HuH-7 (cell line): ENCODE data around the gene NOX5.
"Not testable (repeated sequence)": the region's sequence is repeated elsewhere in the genome, so short reads cannot be mapped to it uniquely, and the experiment has no call there.

Experiments used
- DNase-seq: peaks from one replicate; pipeline ENCODE4 v3.0.0; 2011; ENCODE audit warnings: low spot score

The NOX5 gene

DNA sequence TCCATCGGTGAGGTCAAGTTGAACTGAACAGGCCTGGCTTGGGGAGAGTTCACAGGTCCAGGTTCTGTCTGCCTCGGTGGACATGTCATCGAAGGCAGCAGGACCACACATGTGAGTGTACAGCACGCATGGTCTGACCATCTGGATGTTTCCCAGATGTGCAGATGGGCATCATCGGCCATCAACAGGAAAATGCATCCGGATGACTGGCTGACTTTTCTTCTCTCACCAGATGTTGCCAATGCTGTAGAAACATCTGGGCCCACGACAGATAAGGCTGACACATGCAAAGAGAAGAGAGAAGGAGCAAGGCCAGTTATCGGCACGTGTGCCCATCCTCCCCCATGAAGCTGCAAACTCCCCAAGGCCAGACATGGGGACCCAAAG lies 45.1 kb downstream of the NOX5 start:
- DNase-seq, result no peak

DNA sequence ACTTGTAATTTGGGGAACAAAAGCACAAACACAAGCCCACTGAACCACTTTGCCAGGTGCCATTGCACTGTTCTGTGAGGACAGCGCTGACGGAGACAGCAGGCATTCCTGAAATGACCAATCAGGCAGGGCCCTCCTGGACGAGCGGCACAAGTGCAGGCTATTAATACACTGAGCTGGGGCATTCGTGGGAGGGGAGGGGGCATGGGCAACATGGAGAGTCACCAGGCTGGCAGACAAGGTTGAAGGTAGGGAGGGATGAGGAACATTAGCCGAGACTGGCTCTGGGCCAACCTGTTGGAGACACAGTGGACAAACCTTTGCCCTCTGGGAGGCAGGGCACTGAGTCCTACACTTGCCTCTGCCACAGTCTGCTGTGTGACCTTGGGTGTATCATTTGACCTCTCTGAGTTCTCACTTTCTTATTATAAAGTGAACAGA lies 45.6 kb downstream of the NOX5 start:
- DNase-seq, result no peak

GRCh38 chr15:69060744-69061143 lies 46.2 kb downstream of the NOX5 start:
- no peak for DNase-seq

DNA sequence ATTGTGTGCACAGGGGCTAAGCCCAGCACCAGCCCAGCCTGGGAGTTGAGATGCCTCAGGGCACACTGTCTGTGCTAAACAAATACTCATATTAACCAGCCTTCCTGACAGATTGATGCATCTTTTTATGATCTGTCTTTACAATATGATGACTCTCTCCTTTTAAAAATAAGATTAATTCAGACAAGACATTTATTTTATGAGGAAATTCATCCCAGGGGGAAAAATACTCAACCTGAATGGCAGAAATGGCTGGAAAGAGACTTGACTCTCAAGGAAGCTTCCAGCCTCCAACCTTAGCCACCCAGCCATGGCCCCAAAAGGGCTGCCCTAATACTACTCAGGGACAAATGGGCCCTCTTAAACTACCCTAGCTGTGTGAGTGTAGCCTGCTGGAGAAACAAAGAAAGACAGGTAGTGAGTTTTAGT lies 46.9 kb downstream of the NOX5 start:
- DNase-seq, result no peak

GRCh38 chr15:69064649-69065048 lies 50.2 kb downstream of the NOX5 start:
- no peak for DNase-seq

DNA sequence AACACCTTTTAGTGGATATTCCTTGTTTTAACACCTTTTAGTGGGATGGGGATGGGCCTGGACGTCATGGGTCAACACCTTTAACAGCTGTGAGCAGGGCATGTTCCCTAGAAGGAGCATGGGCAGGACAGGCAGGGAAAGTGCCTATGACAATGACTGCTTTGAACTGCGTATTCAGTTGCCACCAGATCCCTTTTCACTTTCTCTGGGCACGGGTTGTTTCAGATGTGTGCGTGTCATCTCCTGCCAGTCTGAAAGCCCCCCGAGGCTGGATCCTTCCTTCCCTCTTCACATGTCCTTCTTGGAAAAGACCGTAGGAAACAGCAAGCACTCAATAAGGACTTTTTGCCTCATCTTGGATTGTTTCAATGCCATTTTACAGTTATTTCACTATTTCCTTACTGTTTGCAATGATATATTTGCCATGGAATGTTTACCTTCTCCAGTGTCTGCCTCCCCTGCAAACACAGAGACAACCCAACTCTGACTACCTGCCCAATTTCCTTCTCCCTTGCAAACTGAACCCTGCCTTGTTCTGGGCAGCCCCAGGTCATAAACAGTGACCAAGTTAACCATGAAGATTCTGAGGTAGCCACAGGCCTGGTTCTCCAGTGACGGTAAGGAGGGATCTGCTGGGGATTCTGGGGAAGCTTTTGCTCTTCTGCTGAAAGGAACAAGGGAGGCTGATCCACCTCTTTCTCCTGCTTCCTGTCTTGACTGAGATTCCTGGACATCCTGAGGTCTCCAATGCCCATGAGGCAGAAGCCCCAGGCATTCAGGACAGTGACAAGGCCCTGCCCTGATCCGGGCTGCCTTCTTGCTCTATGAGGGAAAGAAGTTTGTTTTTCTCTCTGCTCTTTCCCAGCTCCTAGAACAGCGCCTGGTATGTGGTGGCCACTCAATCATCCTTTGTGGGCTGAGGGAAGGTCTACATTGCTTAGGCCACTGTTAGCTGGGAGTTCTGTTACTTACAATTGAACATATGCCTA lies 51.8 kb downstream of the NOX5 start:
- no peak for DNase-seq

DNA sequence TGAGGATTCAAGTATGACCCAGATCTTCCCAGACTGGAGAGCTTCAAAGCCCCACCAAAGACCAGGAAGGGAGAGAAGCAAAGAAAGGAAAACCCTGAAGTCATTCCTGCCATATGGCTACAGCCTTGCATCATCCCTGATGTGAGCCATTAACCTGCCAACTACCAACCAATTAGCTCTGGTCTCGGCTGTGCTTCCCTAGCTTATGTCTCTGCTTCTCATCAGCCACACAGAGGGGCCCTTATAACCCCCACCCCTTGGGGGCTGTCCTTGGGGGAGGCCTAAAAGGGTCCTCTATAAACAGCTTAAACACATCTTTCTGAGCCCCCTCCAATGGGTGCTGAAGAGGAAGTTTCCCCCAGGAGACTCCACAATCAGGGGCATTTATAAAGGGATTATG lies 52.8 kb downstream of the NOX5 start:
- DNase-seq, result no peak

DNA sequence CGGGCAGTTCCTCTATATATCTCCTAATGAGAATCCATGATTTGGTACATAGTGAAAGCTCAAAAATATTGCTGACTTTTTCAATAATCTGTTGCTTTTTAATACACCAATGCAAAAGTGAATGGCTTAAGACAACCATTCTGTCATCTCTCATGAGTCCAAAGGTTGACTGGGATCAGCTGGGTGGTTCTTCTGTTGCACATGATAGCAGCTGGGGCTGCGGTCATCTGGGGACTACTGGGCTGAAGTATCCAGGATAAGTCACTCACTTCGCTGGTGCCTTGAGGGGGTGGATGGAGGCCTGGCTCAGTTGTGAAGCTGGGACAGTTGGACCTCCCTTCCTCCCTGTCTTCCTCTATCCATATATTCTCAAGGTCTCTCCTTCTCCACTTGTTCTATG lies 53.7 kb downstream of the NOX5 start:
- DNase-seq, result no peak

GRCh38 chr15:69069290-69069689 lies 54.8 kb downstream of the NOX5 start:
- not testable (repeated sequence) for DNase-seq

DNA sequence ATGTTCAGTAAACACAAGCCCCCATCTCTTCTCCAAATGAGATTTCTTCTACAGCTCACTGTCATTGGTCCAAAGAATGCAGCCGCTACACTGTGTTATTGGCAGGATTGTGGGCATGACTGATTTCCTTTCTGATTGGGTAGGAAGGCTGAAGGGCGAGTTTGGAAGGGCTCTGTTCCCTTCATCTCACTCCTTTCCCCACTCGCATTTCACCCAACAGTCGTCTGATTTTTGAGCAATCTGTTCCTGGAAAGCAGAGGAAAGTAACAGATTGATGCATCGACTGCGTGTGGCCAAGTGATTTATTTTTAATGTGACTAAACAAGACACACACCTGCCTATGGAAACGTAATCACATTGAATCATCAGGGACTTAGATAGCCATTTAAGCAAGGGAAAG lies 55.5 kb downstream of the NOX5 start:
- DNase-seq, result no peak

GRCh38 chr15:69070396-69070795 lies 55.9 kb downstream of the NOX5 start:
- DNase-seq, result no peak

GRCh38 chr15:69071260-69071659 lies 56.8 kb downstream of the NOX5 start:
- DNase-seq, result no peak

- DNase-seq, result no peak
Observed at GRCh38 chr15:69072906-69073305, 58.4 kb downstream of the NOX5 start.

DNA sequence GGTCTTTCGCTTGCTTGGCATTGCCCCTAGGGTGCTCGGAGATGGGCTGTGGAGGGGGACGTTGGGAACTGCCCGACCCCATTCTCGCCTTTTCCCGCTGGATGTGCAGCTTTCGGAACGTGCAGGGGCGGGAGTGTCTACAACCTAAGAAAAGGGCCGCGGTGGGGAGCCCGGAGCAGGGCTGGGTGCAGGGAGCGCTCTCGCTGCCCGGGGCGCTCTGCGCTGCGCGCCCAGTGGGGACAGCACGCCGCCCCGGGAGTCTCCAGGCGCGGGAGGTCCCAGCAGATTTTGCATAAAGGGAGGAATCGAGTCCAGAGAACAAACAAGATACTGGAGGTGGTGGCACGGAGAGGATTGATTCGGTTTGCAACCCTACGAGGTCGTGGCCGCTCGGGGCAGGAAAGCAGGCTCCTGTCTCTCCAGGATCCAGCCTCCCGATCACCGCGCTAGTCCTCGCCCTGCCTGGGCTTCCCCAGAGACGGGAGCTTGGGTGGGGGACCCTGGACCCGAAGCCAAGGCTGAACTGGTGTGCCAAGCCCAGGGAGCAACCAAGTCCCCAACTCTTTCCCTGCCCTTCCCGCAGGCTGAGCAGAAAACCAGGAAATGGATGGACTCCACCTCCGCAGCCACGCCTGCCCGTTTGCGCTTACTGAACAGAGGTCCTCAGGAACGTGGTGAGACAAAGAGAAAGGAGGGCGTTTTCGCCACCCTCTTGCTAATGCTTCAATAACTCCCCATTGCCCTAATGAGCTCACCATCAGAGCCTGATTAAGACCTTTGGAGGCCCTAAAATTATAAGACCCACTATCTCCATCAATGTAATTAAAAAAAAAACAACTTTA lies 59.7 kb downstream of the NOX5 start:
- DNase-seq, result peak; percentile 74

DNA sequence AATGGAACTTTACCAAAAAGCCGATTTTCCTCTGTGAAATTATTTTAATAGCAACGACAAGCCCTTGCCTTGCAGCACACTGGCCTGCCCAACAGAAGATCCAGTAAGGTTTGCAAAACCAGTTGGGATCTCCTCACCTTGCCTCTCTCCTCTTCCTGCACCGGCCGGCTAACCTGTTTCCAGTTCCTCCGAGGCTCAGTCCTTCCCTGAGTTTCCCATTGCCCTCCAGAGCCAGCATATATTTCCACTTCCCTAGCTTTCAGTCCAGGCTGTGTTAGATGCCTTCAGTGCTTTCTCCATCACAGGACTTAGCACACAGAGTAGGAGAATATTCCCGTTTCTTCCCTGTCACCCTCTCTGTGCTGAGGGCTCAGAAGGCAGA lies 60.3 kb downstream of the NOX5 start:
- DNase-seq, result peak; percentile 44

- no peak for DNase-seq
Observed at GRCh38 chr15:69075440-69075839, 60.9 kb downstream of the NOX5 start.

GRCh38 chr15:69076756-69077155 lies 62.3 kb downstream of the NOX5 start:
- DNase-seq, result no peak

- no peak for DNase-seq
Observed at GRCh38 chr15:69078638-69079037, 64.1 kb downstream of the NOX5 start.

DNA sequence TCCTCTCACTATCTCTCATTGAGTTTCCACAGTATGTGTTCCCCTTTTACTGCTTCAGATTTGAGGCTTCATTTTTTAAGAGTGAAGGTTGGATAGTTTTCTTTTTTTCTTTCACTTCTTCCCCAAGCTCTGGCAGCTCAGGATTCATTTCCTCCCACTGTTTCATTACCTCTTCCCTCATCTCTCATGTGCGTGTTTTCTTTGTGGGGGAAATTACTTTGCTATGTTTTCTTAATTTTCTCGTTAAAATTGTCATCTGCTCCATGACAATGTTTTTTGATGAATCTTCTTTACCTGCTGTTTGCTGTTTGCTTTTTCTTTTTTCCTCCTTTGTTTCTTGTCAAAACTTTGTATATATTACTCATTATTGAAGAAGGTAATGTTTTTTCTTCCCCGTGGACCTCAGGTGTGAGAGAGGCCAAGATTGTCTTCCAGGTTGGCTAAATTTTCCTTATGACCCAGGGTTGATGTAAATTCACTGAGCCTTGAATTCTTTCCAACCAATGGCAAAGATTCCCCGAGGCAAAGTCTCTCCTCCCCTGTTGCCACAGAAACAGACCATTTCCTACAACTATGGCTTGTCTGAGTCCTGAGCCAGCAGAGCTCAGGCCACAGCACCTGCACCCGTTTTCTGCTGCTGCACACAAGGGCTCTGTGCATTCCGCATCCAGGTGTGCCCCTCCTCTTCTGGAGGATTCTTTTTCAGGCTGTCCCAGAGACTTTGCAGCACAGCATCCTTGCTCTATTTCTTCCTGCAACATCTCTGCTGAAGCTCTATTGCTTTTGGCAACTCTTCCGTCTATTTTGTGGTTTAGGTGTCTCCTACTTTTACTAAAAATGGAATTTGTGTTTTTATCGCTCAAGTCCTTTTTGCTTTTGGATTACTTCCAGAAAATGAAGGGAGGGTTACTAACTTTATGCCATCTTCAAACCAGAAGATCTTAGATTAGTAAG lies 66.1 kb downstream of the NOX5 start:
- DNase-seq, result no peak

DNA sequence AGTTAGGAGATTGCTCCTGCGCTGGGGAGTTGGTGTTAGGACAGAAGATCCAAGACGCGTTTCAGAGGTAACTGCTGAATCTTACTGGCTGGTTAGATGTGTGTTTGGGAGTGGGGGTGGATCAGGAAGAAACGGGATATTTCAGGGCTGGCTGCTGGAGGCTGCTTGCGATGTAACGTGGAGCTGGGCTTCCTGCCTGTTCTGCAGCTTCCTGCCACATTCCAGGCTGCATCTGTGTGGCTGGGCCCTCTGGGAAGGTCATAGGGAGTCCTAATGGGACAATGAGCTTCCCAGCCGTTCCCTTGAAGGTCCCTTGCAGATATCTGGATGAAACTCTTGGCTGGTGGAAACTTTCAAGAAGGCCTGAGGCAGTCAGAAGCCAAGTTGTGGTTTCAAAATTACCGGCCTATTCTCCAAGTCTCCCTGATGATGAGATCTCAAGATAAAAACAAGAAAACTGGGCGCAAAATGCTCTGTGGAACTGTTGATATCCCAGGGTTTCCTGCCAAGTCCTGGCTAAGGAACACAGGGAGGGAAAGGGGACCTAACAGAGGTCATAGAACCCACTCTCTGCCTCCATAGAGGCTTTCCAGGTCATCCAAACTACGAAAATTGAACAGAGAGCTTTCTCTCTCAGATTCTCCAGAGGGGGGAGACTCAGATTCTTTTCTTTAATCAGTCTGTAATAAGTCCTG lies 67.0 kb downstream of the NOX5 start:
- no peak for DNase-seq

- DNase-seq, result no peak
Observed at GRCh38 chr15:69082021-69082502, 67.6 kb downstream of the NOX5 start.
